GM19238 (cell line): Measurements from ENCODE around the gene MAGEE2.
"Not testable (repeated sequence)": the region's sequence is repeated elsewhere in the genome, so short reads cannot be mapped to it uniquely, and the experiment has no call there.

Source experiments
- DNase-seq: peaks from one replicate; pipeline ENCODE4 v3.0.0; 2011; ENCODE audit warnings: low spot score; ENCODE audit not compliant: insufficient read length

MAGEE2 gene, protein sequence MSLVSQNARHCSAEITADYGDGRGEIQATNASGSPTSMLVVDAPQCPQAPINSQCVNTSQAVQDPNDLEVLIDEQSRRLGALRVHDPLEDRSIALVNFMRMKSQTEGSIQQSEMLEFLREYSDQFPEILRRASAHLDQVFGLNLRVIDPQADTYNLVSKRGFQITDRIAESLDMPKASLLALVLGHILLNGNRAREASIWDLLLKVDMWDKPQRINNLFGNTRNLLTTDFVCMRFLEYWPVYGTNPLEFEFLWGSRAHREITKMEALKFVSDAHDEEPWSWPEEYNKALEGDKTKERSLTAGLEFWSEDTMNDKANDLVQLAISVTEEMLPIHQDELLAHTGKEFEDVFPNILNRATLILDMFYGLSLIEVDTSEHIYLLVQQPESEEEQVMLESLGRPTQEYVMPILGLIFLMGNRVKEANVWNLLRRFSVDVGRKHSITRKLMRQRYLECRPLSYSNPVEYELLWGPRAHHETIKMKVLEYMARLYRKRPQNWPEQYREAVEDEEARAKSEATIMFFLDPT

DNA sequence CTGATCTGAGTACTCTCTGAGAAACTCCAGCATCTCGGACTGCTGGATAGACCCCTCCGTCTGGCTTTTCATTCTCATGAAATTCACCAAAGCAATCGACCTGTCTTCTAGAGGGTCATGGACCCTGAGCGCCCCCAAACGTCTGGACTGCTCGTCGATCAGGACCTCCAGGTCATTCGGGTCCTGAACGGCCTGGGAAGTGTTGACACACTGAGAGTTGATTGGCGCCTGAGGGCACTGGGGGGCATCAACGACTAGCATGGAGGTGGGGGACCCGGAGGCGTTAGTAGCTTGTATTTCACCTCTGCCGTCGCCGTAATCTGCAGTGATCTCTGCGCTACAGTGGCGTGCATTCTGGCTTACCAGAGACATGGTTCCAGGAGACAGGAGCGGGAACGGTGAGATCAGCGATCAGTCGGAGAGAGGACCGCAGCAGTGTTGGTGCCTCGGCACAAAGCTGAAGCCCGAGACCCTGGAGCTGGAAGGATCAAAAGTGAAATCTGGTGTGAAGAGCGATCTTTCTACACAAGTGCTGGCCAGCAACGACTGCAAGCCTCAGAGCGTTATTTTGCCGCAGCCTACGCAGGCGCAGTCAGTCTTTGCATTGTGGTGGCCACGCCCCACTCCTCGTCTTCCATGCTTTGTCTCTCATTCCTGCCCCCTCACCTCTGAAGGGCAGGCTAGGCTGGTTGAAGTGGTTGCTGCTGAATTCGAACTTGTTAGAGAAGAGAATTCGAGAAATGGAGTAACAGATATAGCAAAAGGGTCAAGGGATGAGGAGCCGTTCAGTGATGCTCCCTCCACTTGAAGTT lies at the start of gene MAGEE2:
TSS of gene MAGEE2 (minus strand) at position 575 of the 812 bp plus-strand sequence. CDS start at position 372, 203 bp downstream.
- no peak for DNase-seq

DNA sequence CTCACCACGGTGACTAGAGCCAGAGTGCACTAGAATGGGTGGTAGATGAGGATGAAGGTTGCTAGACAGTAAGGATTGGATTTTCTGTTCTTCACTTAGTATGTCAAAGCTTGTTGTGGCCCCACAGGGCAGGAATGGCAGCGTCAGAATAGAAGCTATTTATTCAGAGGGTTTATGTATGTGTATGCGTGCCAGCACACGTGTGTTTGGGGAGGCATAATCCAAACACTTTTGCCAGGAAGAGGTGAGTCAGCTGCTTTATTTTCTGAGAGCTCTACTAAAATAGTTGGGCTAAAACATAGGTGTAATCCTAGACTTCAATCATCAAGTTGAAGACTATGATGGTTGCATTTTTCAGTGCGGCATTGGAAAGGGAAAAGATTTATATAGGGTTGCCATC lies 1.2 kb upstream of the MAGEE2 start:
- no peak for DNase-seq

DNA sequence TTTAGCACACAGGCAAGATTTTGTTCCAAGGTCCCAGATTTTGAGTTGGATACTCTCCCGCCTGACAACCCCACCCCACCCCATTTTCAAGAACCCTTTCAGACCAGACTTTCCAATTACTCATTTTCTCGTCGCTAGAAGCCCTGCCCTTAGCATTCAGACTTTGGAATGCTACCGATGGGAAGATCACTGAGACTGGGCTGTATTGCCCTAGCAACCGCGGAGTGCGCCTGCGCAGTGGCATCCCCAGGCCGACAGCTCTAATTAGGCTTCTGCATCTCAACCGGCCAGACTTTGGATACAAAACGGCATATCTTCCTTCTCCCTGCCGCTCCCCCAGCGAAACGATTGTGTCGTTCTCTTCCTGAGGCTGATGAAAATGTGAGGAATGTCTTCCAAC lies 3.4 kb downstream of the MAGEE2 start:
- no peak for DNase-seq

DNA sequence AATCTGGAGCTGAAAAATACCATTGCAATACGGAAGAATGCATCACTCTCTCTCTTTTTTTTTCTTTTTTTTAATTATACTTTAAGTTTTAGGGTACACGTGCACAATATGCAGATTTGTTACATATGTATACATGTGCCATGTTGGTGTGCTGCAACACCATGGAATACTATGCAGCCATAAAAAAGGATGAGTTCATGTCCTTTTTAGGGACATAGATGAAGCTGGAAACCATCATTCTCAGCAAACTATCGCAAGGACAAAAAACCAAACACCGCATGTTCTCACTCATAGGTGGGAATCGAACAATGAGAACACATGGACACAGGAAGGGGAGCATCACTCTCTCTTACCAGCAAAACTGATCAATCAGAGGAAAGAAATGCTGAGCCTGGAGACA lies 17.0 kb downstream of the MAGEE2 start:
- not testable (repeated sequence) for DNase-seq

DNA sequence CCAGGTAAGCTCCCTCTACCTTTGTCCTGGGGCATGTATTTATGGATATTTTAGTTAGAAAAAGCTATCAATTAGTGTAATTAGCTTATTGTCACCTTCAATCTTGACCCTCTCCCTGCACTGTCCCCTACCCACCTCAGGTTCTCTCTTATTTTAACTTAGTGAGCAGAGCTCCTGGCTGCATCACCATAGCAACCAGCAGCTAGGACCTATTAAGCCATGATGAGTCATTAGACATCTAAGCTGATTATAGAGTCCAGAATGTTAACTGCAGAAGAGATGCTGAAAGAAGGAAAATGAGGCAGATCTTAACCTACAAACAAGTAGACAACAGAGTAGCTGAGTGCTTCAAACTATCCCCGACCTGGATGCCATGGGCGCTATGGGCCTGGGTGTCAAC lies 36.6 kb downstream of the MAGEE2 start:
- DNase-seq = no peak

DNA sequence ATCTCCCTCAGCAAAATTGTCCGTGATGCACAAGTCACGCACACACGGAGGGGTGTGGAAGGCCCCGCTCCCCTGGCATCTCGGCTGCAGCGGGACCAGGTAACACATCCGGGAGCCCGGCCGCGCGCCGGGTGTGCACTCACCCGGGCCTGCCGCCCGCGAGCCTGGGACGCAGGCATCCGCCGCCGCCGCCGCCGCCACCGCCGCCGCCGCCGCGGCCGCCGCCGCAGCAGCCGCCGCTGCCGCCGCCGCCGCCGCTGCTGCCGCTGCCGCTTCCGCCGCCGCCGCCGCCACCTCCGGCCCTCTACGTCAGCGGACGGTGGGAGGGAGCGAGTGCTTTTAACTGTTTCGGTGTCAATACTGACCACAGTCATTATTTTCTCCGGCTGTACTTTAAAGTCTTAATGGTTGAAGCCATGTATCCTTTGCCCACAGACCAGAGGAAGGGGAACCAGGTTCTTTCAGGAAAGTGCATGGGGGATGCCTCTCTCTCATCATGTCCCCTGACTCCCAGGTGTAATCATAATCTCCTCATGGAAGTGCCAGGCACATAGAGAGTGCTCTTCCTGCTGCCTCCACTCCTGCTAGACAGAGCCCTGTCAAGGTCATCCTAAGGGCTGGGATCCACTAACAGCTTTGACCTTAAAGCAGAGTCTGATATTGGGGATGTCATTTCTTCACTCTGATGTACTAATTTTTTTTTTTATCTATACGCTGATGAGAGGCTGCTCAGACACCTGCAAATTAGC lies 38.0 kb downstream of the MAGEE2 start:
- DNase-seq = no peak
